H54 (cell line): ENCODE results near the gene BMP15.

ENCODE experiments used
- DNase-seq: peaks from one replicate; pipeline ENCODE4 v3.0.0; 2011; ENCODE audit warnings: low spot score, mixed read lengths; ENCODE audit not compliant: insufficient read length
- FAIRE-seq: peaks from 3 replicates; lab custom pipeline; 2011; peaks lifted over from hg19 to GRCh38; lab: Jason Lieb, UNC
- POLR2A ChIP-seq: IDR thresholded peaks from 2 replicates; pipeline ENCODE4 v1.6.1; 2011; ENCODE audit warnings: low read depth, mild to moderate bottlenecking, low read length

BMP15 gene

GRCh38 chrX:50927127-50927526 lies 16.6 kb downstream of the BMP15 start:
- DNase-seq (no peak), FAIRE-seq (no peak)
- no peak for TF ChIP-seq POLR2A

GRCh38 chrX:50941638-50942037 lies 31.1 kb downstream of the BMP15 start:
- no peak for DNase-seq
- no peak for TF ChIP-seq POLR2A
- FAIRE-seq = no peak

- DNase-seq = no peak
- FAIRE-seq = no peak
- TF ChIP-seq POLR2A = no peak
Observed at GRCh38 chrX:50942471-50942870, 31.9 kb downstream of the BMP15 start.

- FAIRE-seq (no peak), DNase-seq (no peak)
- TF ChIP-seq POLR2A = no peak
Observed at GRCh38 chrX:50952406-50952805, 41.9 kb downstream of the BMP15 start.

GRCh38 chrX:50953832-50954231 lies 43.3 kb downstream of the BMP15 start:
- no peak for FAIRE-seq
- no peak for DNase-seq
- TF ChIP-seq POLR2A = no peak

- no peak for TF ChIP-seq POLR2A
- FAIRE-seq = no peak
- DNase-seq = no peak
Observed at GRCh38 chrX:50962156-50962555, 51.6 kb downstream of the BMP15 start.

GRCh38 chrX:50963842-50964241 lies 53.3 kb downstream of the BMP15 start:
- DNase-seq (no peak), FAIRE-seq (no peak)
- no peak for TF ChIP-seq POLR2A
